ENCODE measurements around the gene RPL37.
"Not testable (repeated sequence)": the region's sequence is repeated elsewhere in the genome, so short reads cannot be mapped to it uniquely, and the experiment has no call there.

Gene RPL37

GRCh38 chr5:40797273-40798011, 37.6 kb downstream of the RPL37 start:
- peak; percentile 58 to 60 for DNase-seq (ENCODE audit: low read depth in 2 of 2)

GRCh38 chr5:40796487-40796889, 38.5 kb downstream of the RPL37 start:
- no peak for DNase-seq (ENCODE audit: low read depth in 2 of 2)

GRCh38 chr5:40794877-40795276, 40.1 kb downstream of the RPL37 start:
- DNase-seq (ENCODE audit: low read depth in 2 of 2) = not testable (repeated sequence)

- DNase-seq (ENCODE audit: low read depth in 2 of 2) = not testable (repeated sequence)
Observed at GRCh38 chr5:40794340-40794739, 40.7 kb downstream of the RPL37 start.

GRCh38 chr5:40792691-40793090, 42.3 kb downstream of the RPL37 start:
- not testable (repeated sequence) for DNase-seq (ENCODE audit: low read depth in 2 of 2)

- DNase-seq (ENCODE audit: low read depth in 2 of 2) = no peak
Observed at GRCh38 chr5:40791715-40792139, 43.3 kb downstream of the RPL37 start.

- no peak for DNase-seq (ENCODE audit: low read depth in 2 of 2)
Observed at GRCh38 chr5:40790947-40791593, 44.0 kb downstream of the RPL37 start.

GRCh38 chr5:40788941-40789340, 46.1 kb downstream of the RPL37 start:
- not testable (repeated sequence) for DNase-seq (ENCODE audit: low read depth in 2 of 2)

- DNase-seq (ENCODE audit: low read depth in 2 of 2) = no peak
Observed at GRCh38 chr5:40787986-40788385, 47.0 kb downstream of the RPL37 start.

- DNase-seq (ENCODE audit: low read depth in 2 of 2) = not testable (repeated sequence)
Observed at GRCh38 chr5:40786664-40787063, 48.4 kb downstream of the RPL37 start.

- no peak for DNase-seq (ENCODE audit: low read depth in 2 of 2)
Observed at GRCh38 chr5:40784916-40785315, 50.1 kb downstream of the RPL37 start.

- no peak for DNase-seq (ENCODE audit: low read depth in 2 of 2)
Observed at GRCh38 chr5:40784027-40784653, 50.9 kb downstream of the RPL37 start.

- DNase-seq (ENCODE audit: low read depth in 2 of 2) = no peak
Observed at GRCh38 chr5:40781843-40782409, 53.1 kb downstream of the RPL37 start.

- DNase-seq (ENCODE audit: low read depth in 2 of 2) = no peak
Observed at GRCh38 chr5:40780858-40781257, 54.2 kb downstream of the RPL37 start.

GRCh38 chr5:40780199-40780598, 54.8 kb downstream of the RPL37 start:
- no peak for DNase-seq (ENCODE audit: low read depth in 2 of 2)

- no peak for DNase-seq (ENCODE audit: low read depth in 2 of 2)
Observed at GRCh38 chr5:40779561-40779960, 55.5 kb downstream of the RPL37 start.

- DNase-seq (ENCODE audit: low read depth in 2 of 2) = no peak
Observed at GRCh38 chr5:40778133-40778532, 56.9 kb downstream of the RPL37 start.

- no peak for DNase-seq (ENCODE audit: low read depth in 2 of 2)
Observed at GRCh38 chr5:40776658-40776977, 58.4 kb downstream of the RPL37 start.

GRCh38 chr5:40775846-40776657, 59.0 kb downstream of the RPL37 start:
- no peak for DNase-seq (ENCODE audit: low read depth in 2 of 2)

Measured in stimulated activated CD8-positive, alpha-beta memory T cell treated with anti-CD3 and anti-CD28 coated beads, Interleukin-15, amount 100 ng/mL, for 4 hours (primary cell).